Activated CD4-positive, alpha-beta T cell treated with anti-CD3 and anti-CD28 coated beads, Interleukin-2, Interleukin-4, amounts not matched to agents 100 ng/mL and 50 ng/mL, durations not matched to agents 16 hours and 8 hours (primary cell): ENCODE data around the gene FXR2.
"Not testable (repeated sequence)": the region's sequence is repeated elsewhere in the genome, so short reads cannot be mapped to it uniquely, and the experiment has no call there.

Experiments used
- DNase-seq: peaks from one replicate; pipeline ENCODE4 v3.0.0-alpha.2; 2020; ENCODE audit warnings: low spot score

Gene FXR2

DNA sequence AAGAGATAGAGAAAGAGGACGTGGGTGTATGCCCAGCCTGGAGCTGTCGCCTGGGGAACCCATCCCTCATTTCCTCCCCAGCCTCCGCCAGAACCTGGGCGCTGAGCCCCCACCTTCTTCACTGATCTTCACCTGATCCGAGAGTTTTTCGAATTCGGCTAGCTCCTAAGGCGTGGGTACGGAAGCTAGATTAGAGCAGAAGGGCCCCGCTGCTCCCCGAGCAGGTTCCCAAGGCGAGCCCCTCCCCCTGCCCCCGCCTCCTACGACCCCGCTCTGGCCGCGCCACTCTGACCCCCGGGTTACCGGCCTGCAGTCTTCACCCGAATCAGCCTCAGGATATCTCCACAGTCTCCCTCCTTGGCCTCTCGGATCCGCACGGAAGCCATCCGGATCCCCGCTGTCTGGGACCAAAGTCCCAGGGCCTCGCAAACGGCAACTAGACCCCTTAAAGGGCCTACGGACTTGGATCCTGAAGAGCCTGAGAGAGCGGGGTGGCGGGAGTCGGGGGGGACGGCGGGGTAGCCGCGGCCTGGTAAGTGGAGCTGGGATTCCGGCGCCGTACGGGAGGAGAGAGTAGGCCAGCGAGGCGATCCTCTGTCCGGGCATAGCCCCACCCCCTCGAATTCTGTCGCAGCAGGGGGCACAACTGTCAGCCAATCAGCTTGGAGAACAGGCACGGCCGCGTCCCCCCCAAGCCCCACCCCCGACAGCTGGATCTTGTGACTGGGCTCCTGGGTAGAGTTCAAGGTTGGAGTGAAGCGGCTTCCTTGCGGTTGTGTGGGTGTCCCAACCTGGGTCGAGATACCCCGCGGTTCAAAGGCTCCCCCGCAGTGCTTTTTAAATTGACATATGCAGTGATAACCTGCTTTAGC is 12.8 kb upstream of the FXR2 start, which contains the start of gene SAT2:
SAT2 (minus strand) TSS at position 572 of the 872 bp plus-strand sequence; CDS start at position 386, 186 bp downstream.
- peak; percentile 90 for DNase-seq

DNA sequence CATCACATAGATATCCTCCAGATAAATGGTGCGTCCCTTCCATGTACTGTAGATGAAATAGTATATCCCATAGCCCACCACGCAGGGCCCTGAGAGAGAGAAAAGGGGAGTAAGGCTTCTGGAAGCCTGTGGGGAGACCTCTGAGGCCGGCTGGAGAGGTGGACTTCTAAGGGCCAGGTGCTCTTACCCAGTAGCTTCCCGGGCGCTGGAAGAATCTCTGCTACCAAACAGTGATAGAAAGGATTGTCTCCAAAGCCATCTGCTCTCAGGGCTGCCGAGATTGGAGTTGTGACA is 12.2 kb upstream of the FXR2 start:
- no peak for DNase-seq

DNA sequence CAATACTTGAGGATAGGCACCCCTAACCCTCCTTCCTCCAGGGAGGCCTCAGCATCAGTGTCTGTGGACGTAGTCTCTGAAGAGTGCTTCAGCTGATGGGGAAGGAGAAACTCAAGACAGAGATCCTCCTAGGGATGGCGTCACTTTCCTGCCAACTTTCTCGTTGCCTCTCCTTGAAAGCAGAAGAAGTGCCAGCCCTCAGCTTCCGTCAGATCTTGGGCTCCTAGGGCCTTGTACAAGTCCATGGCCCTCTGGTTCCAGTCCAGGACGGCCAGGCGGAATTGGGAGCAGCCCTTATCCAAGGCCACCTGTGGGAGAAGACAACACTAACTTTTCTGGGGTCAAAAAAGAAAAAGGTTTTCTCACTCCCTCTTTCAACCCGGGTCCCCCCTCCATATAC is 11.6 kb upstream of the FXR2 start:
- no peak for DNase-seq

DNA sequence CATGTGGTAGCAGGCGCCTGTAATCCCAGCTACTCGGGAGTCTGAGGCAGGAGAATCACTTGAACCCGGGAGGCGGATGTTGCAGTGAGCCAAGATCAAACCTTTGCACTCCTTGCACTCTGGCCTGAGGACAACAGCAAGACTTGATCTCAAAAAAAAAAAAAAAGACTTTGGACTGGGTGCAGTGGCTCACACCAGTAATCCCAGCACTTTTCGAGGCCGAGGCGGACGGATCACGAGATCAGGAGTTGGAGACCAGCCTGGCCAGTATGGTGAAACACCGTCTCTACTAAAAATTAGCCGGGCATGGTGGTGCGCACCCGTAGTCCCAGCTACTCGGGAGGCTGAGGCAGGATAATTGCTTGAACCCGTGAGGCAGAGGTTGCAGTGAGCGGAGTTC is 11.1 kb upstream of the FXR2 start:
- DNase-seq = not testable (repeated sequence)

DNA sequence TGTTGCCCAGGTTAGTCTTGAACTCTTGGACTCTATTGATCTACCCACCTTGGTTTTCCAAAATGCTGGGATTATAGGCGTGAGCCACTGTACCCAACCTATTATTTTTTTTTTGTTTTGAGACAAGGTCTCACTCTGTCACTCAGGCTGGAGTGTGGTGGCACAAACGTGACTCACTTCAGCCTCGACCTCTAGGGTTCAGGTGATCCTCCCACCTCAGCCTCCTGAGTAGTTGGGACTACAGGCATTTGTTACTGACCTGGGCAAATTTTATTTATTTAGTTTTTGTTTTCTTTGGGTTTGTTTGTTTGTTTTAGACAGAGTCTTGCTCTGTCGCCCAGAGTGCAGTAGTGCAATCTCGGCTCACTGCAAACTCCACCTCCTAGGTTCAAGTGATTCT is 9.0 kb upstream of the FXR2 start:
- DNase-seq = no peak

DNA sequence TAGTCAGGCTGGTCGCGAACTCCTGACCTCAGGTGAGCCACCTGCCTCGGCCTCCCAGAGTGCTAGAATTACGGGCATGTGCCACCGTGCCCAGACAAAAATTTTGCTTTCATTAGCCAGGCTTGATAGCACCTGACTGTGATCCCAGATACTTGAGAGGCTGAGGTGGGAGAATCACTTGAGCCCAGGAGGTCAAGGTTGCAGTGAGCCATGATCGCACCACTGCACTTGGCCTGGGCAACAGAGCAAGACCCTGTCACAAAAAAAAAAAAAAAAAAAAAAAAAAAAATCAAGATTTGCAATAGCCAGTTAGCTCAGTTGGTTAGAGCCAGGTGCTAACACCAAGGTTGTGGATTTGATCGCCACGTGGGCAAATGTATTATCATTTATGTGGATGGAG is 6.1 kb upstream of the FXR2 start:
- no peak for DNase-seq

DNA sequence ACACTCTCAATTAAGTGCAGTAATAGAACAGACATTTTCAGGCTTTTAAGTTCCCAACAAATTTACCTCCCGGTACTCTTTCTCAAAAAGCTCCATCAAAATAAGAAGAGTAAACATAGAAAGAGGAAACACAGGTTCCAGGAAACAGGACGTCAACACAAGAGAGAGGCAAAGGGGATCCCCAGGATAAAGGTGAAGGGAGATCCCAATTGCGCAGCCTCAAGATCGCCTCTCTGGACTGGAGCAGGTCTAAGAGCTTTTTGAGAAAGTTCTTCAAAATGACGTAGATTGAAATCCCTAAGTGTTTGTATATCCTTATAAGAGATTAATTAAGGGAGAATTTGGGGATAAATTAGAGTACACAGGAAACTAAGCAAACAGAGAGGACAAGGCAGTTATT is 3.9 kb upstream of the FXR2 start:
- DNase-seq = no peak

DNA sequence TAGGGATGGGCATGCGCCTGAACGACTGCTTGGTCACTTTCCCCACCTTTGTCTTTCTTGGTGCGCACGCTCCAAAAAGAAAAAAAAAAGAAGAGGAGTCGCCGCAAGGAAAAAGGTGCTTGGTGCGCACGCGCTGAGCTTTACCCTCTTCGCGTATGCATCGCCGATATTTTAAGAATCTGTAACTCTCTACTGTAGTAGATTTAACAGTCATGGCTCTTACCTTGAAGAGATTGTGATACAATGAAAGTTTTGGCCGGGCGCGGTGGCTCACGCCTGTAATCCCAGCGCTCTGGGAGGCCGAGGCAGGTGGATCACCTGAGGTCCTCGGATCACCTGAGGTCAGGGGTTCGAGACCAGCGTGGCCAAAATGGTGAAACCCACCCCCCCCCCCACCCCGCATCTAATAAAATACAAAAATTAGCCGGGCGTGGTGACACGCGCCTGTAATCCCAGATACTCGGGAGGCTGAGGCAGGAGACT is 609 bp upstream of the FXR2 start:
- DNase-seq = no peak

DNA sequence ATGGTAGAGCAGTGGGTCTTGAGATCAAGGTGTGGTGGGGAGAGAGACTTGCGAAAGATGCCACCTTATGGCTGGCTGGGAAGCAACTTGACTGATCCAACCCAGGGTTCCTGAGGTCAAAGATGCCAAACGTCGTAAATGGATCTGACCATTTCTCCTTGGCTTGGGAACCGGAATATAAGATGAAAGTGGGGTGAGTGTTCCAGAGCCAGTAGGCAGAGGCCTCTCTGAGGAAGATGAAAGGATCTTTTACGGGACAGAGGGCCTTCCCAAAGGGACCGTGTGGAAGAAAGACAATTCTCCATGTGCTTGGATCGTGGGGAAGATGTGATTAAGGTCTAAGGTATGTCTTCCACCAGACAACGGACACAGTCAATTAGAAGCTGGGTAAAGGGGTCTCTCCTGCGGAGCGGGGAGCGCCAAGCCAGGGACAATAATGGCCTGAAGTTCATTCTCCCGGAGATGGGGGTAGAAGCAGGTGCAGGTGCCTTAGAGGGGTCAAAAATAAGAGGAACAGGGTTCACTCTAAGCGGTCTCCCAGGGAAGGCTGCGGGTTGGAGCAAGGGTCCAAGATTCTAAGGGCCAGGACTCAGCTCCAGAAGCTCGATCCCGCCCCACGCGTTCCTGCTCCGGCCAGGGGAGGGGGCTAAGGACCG is 800 bp downstream of the FXR2 start:
- DNase-seq = no peak

DNA sequence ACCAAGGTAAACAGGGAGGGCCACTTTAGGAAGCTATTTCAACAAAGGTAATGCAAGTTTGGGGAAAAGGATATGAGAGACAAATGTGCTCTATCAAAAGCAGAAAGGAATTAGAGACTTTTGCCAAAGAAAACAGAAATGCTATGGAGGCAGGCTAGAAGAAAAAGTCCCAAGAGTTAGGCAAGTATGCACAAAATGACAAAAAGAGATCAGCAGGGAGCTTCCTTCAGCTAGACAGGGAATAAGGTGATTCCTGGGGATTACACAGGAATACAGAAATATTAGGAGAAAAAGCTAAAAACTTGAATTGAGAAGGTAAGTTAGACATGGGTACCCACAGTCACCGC is 2.4 kb downstream of the FXR2 start:
- no peak for DNase-seq

DNA sequence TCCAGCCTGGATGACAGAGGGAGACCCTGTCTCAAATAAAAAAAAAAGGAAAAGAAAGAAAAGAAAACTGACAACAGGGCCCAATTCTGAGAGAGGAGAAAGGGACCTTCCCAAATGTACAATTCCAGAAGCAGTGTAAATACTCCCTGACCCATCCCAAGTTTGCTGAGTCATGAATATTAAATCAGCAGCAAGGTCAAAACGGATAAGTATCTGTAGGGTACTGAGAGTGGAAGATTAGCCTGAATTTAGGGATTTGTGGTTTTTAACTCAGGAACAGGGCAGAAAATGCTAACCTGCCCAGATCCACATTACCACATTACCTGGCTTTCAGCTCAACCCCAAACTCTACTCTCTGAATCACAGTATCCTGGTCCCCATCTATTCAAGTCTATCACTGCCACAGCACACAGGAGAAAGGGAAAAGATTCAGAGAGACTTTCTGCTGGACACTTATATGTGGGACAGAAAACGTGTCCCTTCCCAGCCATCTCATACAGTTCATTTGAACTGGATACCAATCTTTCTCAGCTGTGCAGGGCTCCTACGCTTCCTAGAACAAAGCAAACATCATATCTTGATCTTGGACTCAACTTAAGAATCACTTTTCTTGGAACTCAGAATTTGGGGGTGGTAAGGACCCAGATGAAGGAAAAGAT is 2.9 kb downstream of the FXR2 start:
- DNase-seq = no peak

DNA sequence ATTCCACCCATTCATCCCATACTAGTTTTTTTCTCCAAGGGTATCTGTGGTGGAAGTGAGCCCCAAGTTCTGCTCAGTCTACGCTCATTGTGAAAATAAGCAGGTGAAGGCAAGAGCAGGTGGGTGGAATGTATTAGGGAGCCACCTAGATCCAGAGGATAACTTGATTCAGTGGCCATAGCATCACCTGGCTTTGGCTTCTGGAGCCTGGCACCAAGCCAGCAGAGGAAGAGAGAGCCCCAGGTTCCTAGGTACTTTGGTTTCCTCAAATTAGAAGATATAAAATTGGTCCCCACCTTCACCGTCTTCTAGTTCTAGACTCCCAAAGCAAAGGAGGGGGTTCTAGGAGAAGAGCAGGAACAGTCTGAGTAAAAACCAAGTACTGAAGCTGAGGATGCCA is 4.1 kb downstream of the FXR2 start:
- DNase-seq = no peak

DNA sequence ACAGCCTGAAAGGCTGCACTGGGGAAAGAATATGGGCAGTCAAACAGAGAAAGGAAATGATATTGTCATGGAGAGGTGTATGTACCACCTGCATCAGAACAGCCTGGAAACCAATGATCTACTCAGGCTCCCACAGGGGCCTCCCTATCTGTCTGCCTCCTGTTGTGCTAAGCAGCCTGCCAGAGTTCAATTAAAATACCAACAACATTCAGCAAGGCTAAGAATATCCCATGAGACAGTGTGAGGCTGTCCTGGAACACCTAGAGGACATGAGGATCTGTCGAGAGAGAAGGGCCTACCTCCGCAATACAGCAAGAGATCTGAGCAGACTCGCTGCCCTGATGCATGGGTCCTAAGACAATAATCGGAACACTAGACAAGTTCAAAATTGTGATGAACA is 8.4 kb downstream of the FXR2 start:
- no peak for DNase-seq

DNA sequence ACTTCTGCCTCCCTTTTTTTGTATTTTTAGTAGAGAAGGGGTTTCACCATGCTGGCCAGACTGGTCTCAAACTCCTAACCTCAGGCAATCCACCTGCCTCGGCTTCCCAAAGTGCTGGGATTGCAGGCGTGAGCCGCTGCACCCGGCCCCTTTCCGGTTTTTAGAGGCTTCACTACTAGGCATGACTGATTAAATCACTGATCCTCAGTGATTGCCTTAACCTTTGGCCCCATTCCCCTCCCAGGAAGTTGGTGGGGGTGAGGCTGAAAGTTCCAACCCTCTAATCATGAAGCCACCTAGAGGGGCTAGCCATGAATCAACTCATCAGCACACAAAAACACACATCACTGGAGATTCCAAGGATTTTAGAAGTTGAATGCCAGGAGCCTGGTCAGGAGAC is 17.1 kb downstream of the FXR2 start:
- not testable (repeated sequence) for DNase-seq

DNA sequence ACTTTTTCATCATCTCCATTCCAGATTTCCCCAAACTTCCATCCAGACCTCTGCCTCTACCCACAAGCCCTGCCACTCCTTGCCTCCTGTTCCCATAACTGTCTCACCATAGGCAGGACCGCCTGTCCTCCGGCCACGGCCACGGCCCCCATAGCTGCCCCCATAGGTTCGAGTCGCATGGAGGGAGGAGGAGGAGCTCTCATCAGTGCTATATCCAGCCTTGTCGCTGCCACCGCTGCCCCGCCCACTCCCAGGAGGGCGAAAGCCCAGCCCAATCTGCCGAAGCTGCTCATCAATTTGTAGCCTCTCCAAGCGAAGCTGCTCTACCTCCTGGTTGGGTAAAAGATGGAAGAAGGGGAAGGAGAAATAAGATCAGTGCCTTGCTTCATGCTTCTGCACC is 21.4 kb downstream of the FXR2 start:
- no peak for DNase-seq

DNA sequence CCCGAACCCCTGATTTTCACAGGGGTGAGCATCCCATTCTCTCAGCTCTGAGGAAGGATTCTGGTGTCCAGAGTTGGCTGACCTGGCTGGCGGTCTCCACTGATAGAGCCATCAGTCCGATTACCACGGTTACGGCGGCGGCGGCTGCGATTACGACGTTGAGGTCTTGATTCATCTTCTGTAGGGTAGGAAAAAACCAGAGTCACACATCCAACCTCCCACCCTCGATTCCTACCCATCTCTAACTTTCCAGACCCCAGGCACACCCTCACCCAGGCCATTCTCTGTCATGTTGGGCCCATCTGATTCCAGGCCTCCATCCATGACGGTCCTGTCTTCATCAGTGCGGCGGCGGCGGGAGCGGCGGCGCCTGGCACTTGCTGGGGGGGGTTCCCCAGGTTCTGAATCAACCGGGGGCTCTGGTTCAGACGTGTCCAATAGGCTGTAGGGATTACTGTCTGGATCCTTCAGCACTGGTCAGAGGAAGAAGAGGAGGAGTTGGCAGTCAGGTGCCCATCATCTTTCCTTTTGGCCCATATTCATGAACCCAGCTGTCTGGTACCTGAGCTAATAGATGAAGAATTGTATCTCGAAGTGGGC is 22.2 kb downstream of the FXR2 start:
- DNase-seq = no peak

DNA sequence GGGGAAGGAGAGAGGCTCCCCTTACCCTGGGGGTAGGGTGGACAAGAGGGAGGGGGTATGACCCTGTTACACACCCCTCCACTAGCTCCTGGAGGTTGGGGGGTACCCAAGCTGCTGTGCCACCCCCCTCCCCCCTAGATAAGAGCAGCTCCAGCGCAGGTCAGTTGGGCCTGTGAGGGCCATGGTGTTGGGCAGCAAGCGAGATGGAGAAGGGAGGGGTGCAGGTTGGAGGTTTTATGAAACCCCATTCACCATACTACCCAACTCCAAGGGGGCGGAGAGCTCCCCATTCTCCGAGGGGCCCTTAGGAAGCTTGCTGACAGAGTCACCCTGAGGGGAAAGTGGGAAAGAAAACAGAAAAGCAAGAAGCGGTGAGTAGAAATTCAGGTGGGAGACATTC is 23.1 kb downstream of the FXR2 start:
- DNase-seq = no peak

DNA sequence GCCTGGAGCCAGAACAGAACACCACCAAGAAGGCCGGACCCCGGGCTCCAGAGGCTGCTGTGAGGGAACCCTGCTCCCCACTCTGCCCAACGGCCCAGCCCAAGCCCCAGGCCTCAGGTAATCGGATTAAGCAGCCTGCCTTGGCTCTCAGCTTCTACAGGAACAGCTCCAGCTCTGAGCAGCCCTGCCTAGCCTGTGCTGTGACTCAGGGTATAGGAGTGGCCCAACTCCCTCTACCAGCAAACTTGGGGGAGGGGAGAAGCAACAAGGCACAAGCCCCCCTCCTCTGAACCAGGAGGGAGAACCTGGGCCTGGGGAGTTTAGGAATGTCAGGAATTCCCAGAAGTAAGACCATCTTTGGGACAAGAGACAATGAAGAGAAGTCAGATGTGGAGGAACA is 24.0 kb downstream of the FXR2 start:
- no peak for DNase-seq

DNA sequence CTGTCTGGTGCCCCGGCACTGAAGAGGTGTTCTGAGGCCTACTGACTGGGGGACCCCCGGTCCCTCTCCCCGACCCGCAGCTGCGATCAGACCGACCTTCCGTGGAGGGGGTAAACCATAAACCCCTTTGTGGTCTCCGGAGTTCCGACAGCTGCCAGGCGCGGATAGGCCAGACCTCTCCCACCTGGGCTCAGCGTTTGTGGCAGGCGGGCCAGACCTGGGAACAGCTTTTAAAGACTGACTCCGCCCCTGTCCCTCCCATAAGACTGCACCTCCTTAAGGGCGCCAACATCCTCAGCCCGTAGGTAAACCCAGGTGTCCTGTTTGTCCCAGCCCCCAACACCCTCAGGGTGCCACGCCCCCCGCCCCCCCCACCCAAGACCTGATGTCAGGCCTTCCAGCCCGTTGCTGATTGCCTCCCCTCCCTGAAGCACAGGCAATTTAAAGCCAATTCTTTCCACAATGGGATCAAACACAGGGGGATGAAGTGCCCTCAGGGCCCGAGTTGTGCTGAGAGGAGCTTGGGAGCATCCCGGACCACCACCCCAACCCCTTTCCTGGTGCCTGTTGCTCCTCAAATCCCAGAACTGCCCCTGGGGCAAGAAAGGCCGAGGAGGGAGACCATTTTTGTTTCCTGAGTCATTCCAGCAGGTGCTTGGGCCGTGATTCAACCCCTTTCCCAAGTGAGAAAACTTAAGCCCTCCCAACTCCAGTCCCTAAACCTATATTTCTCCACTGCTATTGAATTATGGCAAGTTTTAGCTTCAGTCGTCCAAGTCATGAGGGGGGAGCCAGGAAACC is 24.6 kb downstream of the FXR2 start, which contains the start of gene SOX15:
SOX15 (minus strand) TSS at position 204 of the 801 bp plus-strand sequence. CDS start 418 bp downstream, outside the sequence.
- DNase-seq = no peak

DNA sequence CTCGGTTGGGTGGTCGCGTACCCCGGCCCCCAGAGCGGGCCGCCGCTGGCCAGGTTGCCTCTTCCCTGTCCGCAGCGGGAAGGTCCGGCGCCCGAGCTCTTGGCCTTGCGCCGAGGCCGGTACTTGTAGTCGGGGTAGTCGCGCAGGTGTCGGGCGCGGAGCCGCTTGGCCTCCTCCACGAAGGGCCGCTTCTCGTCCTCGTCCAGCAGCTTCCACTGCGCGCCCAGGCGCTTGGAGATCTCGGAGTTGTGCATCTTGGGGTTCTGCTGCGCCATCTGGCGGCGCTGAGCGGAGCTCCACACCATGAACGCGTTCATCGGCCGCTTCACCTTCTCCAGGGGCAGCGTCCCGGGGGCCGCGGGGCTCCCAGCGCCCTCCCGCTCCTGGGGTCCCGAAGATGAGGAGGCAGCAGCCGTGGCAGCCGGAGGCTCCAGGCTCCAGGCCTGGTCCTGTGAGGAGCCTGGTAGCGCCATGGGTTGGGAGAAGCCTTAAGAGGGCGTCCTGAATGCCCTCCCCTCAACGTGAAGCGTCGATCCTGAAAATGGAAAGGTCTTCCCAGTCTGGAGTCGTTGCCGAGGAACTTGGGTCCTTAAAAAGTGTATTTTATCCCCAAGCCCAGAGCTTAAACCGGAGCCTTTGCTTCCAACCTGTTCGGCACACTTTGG is 25.4 kb downstream of the FXR2 start:
- peak; percentile 67 for DNase-seq

DNA sequence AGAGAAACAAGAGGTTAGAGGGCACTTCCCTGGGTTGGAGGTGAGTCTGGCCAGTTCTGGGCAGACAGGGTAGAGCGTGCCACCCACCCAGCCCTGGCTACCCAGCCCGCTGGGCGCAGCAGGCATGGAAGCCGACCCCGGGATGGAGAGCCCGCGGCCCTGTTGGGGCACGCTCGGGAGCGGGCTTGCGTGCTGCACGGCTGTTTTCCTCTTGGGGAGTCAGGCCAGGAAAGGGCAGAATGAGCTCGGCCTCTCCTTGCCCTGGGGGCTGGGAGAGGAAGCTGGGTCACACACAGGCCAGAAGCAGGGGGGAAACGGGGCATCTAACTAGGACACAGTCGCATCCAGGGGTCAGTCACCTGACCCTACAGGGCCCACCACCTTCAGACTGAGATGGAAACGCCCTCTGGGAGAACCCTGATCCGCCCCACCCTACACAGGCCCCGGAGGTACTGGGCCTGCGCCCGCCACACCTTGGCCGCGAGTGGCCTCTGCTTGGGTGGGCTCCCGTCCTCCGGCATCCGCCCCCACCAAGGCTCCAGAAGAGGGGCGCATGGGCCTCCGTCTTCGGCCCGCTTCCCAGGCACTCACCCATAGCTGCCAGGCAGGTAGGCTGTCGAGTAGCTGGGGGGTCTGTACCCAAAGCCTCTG is 26.0 kb downstream of the FXR2 start:
- DNase-seq = no peak
